ENCODE results near the gene RGPD8.
"Not testable (repeated sequence)": the region's sequence is repeated elsewhere in the genome, so short reads cannot be mapped to it uniquely, and the experiment has no call there.

The RGPD8 gene

DNA sequence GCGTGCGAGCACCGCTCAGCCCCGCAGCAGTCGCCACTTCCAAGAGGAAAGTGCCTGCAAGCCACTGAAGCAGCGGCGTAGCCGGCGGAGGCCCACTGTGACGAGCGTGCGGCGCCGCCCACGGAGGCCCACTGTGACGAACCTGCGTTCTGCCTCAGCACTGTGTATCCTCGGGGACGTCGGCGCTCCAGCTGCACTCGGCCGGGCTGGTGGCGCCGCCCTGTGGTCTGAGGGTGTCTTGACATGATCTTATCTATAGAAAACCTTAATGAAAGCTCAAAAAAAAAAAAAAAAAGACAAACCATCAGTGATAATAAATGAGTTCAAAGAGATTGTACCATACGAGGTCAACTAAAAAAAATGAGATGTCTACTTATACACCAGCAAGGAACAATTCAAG is at the start of gene RGPD8:
TSS of gene RGPD8 (minus strand) at position 166 of the 400 bp plus-strand sequence. CDS start 192 bp downstream, outside the sequence.
- peak; percentile 71 for DNase-seq (ENCODE audit: low read depth)

DNA sequence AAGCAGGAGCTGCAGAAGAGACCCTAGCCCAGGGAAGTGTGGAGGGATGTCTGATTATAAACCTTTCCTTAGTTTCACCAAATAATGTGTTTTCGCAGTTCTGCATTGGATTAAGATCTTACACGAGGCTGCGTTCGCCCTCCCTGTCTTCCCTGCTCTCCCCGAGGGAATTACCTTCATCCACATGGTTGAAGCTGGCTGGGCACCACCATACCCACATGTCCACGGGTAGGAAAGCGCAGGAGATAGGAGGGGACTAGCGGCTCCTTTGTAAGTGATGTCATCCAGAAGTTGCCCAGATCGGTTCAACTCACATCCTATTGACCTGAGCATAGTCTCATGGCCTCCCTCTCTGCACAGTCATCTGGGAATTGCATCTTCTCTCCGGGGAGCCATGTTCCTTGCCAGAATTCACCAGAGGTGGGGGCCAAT is 49.6 kb upstream of the RGPD8 start:
- peak; percentile 76 for DNase-seq (ENCODE audit: low read depth)

GRCh38 chr2:112482309-112483041 is 49.0 kb upstream of the RGPD8 start:
- DNase-seq (ENCODE audit: low read depth): peak; percentile 58

DNA sequence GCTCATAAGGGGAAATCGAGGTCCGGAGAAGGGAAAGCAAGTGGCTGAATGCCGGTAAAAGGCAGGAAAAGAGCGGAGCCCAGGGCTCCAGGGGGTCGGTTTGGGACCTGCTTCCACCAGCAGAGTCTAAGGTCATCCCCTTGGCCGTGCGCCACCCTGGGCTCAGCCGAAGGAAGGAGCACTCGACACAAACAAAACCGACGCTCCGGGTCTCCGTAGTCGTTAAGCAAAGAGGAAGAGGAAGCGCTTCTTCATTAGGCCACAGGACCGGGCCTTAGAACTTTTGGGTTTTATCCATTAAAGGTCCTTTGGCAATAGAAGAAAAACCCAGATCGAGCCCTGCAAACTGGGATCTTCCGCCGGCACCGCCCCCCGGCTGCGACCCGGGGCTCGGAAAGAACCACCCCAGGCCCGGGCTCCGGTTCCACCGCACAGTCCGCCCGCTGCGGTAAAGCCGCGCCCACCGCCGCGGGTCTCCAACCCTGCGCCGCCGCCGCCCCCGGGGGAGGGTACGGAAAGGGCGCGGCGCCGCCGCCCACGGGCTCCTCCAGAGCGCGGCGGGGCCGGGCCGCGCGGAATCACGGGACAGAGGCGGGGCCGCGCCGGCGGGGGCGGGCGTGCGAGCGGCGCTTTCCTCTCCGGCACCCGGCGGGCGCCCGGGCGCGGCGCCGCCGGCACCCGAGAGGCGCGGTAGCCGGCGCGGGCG is 48.2 kb upstream of the RGPD8 start, which contains the start of gene TTL:
TSS of gene TTL (plus strand) at position 629 of the 706 bp plus-strand sequence. CDS start 189 bp downstream, outside the sequence.
- peak; percentile 67 for DNase-seq (ENCODE audit: low read depth)

GRCh38 chr2:112481050-112481527 is 47.6 kb upstream of the RGPD8 start:
- peak; percentile 89 for DNase-seq (ENCODE audit: low read depth)

DNA sequence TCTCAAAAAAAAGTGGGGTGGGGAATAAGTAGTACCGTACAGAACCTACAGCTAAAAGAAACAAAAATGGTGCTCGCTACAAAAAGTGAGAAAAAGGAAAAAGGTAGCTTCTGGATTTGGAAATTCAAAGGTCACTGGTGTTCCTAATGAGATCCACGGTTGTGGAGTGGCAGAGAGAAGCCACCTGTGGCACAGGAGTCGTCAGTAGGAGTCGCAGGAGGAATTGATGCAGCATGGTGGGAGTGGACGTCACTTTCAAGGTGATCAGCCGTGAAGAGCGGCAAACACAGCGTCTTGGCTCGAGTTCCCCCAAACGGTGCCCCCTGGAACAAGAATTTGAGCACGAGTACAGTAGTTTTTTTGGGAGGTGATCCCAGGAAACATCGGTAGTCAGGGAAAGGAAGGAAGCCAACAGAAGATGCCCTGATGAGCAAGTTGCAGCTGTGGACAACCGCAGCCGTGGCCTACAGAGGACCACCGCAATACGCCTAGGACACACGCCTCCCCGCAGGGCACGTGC is 47.1 kb upstream of the RGPD8 start:
- no peak for DNase-seq (ENCODE audit: low read depth)

- no peak for DNase-seq (ENCODE audit: low read depth)
These were observed 43.0 kb upstream of the RGPD8 start for GRCh38 chr2:112476434-112476833.

- DNase-seq (ENCODE audit: low read depth): peak; percentile 27
These were observed 41.5 kb upstream of the RGPD8 start for GRCh38 chr2:112474844-112475486.

GRCh38 chr2:112472547-112473263 is 39.3 kb upstream of the RGPD8 start:
- no peak for DNase-seq (ENCODE audit: low read depth)

DNA sequence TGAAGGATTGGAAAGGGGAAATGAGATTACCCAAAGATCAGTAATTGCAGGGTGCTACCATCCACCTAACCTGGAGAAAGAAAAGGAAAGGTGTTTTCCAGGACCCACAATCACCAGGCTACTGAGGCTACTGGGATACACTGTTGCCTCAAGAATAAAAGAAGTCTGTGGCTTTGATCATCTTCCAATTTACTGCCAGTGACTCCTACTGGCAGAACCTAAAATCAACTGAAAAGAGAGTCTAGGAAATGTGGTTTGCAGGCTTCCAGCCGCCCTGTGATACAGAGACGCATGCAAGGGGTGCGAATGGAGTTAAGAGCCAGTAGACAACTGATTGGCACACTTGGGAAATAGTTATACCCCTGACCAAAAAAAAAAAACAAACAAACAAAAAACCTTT is 31.9 kb upstream of the RGPD8 start:
- DNase-seq (ENCODE audit: low read depth): peak; percentile 38

DNA sequence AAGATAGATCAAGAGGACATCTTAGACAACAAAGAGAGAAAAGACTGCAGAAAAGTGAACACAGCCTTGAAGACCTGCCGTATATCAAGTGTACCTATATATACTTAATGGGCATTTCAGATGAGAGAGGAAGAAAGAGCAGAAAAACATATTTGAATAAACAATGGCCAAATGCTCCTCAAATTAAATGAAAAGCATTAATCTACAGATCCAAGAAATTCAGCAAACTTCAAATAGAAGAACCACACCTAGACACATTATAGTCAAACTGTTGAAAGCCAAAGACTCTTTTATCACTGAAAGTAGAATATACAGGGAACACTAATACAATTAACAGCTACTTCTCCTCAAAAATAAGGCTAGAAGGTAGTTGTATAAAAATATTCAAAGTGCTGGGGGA is 29.8 kb upstream of the RGPD8 start:
- DNase-seq (ENCODE audit: low read depth): no peak

DNA sequence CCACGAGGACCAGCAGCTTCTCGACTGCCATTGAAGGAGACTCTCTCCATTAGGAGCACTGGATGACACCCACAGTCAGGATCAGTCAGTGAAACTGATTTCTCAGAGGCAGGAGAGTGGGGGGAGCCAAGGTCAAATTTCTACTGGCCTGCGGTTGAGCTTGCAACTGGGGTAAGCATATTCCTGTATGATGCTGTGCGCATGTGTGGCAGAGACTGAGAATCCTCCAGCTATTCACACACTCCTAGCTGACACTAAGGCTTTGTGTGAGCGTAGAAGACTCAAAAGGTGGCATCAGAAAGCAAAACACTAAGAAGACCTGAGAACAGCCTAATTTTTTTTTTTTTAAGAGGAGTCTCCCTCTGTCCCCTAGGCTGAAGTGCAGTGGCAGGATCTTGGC is 28.7 kb upstream of the RGPD8 start:
- no peak for DNase-seq (ENCODE audit: low read depth)

DNA sequence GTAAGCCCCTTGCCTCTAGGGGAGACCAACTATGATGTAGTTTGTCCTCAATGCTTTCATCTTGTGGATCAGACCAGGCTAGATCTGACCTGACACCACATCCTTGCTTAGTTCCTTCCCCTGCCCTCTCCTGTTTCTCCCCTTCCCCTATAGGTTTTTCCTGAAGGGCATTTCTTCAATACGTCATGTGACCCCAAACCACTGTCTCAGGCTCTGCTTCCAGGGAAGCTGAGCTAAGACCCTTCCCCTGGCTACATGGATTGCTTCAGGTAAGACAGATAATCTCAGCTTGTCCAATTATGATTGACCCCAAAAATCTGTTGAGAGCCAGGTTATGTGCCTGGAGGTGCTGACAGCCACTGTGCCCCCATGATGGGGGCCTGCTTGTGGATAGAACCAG is 25.9 kb upstream of the RGPD8 start:
- no peak for DNase-seq (ENCODE audit: low read depth)

- DNase-seq (ENCODE audit: low read depth): no peak
These were observed 21.1 kb upstream of the RGPD8 start for GRCh38 chr2:112454586-112454985.

GRCh38 chr2:112451317-112451716 is 17.9 kb upstream of the RGPD8 start:
- DNase-seq (ENCODE audit: low read depth): no peak

DNA sequence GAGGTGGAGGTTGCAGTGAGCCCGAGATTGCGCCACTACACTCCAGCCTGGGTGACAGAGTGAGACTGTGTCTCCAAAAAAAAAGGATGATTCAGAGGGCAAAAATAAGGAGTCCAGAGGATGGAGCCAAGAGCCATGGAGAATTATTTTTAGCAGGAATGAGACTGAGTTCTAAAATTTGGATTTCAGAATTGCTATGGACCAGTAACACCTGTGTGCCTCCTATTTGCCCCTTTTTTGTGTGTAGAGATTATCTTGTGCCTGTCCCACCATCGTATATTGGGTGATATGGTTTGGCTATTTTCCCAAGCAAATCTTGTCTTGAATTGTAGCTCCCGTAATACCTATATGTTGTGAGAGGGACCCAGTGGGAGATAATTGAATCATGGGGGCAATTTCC is 16.4 kb upstream of the RGPD8 start:
- no peak for DNase-seq (ENCODE audit: low read depth)

DNA sequence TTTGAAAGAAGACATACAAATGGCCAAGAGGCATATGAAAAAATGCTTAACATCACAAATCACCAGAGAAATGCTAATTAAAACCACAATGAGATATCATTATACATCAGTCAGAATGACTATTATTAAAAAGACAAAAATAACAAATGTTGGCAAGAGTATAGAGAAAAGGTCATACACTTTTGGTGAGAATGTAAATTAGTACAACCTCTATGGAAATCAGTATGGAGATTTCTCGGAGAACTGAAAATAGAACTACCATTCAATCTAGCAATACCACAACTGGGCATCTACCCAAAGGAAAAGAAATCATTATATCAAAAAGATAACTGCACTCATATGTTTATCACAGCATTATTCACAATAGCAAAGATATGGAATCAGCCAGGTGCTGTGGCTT is 10.8 kb upstream of the RGPD8 start:
- not testable (repeated sequence) for DNase-seq (ENCODE audit: low read depth)

GRCh38 chr2:112438603-112439261 is 5.3 kb upstream of the RGPD8 start:
- not testable (repeated sequence) for DNase-seq (ENCODE audit: low read depth)

DNA sequence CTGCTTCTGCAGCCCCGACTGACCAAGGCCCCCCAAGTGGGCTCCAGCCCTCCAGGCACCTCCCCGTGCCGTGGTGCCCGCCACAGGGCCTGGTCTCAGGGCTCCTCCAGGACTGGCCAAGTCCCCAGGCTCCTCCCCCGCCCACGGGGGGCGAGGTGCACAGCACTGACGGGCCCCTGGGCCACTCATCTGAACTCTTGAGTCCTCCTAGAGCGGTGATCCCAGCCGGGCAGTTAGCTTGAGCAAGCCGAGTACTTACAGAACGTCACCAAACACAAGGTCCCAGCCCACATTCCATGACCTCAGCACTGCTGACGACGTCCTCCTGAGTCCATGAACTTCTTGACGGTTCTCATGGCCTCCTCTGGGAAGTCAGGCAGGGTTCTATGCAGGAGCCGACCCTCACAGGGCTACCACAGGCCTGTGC is 4.0 kb upstream of the RGPD8 start:
- not testable (repeated sequence) for DNase-seq (ENCODE audit: low read depth)

DNA sequence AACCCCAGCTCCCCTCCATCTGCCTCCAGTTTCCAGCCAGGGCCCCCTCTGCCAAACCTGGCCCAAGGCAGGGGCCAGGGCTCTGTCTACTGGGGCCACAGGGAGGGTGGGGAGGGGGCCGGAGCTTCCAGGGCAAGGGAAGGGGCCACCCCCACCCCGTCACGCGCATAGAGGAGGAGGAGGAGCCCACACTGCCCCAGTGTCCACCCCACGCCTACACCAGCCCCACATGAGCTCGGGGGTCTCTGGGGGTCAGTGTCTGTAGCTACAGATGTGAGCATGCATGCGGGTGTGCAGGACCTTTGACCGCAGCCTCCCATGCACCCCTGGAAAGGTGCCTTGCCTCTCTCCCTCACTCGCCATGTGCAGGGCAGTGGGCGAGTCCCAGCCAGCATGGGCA is 3.5 kb upstream of the RGPD8 start:
- DNase-seq (ENCODE audit: low read depth): not testable (repeated sequence)

Data from iris pigment epithelial cell (primary cell).